ENCODE data around the gene FHIT. TPM values are rescaled to one million over a fixed set of nuclear protein-coding genes. Genes with fewer than 3 reads are reported as not detected.

The FHIT gene
- total and polyA plus RNA-seq, 2 of the 4 experiments (the other 2 are of a cell fraction), result 0.07 TPM; not detected in 1

DNA sequence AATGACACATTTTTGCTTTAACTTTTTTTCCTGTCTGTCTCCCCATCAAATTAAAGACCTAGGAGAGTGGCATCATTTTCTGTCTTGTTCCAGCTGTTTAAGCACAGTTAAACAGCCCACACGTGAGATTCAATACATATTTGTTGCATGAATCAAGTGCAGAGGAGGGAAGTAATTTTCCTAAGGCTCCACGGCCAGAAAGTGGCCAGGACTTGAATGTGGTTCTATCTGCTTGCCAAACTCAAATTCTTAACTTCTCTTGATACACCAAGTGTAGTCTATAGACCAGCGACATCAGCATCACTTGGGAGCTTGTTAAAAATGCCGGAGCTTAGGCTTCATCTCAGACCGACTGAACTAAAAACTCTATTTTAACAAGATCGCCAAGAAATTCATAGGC is 1476.6 kb downstream of the FHIT start:
- no TSS peak for BruUV-seq (replicated peaks)
- Histone ChIP-seq H4K20me1 (ENCODE audit: insufficient read depth, low read length) (no peaks in the 10 kb centered on the region), H2BK5ac (ENCODE audit: low read depth, low read length, poor library complexity, severe bottlenecking) (peak overlapping the region; percentile 64), H3K56ac (ENCODE audit: extremely low read depth, insufficient read depth, low read length) (peak overlapping the region; percentile 0; the same call in 1 of the 2 replicates), H3K4ac (ENCODE audit: low read depth, low read length) (peak overlapping the region; percentile 75), H3K18ac (ENCODE audit: low read depth, low read length) (peak overlapping the region; percentile 36; the same call in 1 of the 2 replicates), H3K4me3 (ENCODE audit: insufficient read depth, low read depth, low read length) (no peak overlapping the region), H2AFZ (replicated peaks; ENCODE audit: low read length, poor library complexity) (no peak overlapping the region), H2BK15ac (ENCODE audit: low read depth, low read length) (0 out of 3 replicates have a peak overlapping the region, but pooled peaks have one; percentile 86), H2BK20ac (ENCODE audit: low read depth, low read length) (peak overlapping the region; percentile 83), H2AK5ac (ENCODE audit: low read depth, low read length) (0 out of 2 replicates have a peak overlapping the region, but pooled peaks have one; percentile 59), H3K79me1 (ENCODE audit: low read depth in 1 of 2, low read length in 2 of 2) (no peaks in the 10 kb centered on the region), H3K14ac (replicated peaks; ENCODE audit: low read depth, low read length) (peak overlapping the region; percentile 74; the same call in 1 of the 2 replicates), H3K27me3 (ENCODE audit: control insufficient read depth, insufficient read depth, low read length) (no peaks in the 10 kb centered on the region), H3K9me3 (ENCODE audit: control insufficient read depth, insufficient read depth, low read length) (no peaks in the 10 kb centered on the region), H3K36me3 (ENCODE audit: control insufficient read depth, insufficient read depth, low read length) (no peaks in the 10 kb centered on the region), H4K5ac (ENCODE audit: low read depth, low read length) (peak overlapping the region; percentile 28; the same call in 1 of the 2 replicates), H4K8ac (ENCODE audit: low read depth in 2 of 2, low read length in 2 of 2) (peak overlapping the region; percentile 26 to 81; a peak in 3 of 4 replicates), H3K4me2 (ENCODE audit: low read depth, low read length) (no peak overlapping the region; the same call in 1 of the 2 replicates), H3K23ac (ENCODE audit: low read depth, low read length) (peak overlapping the region; percentile 73), H2AK9ac (replicated peaks; ENCODE audit: low read depth, low read length, poor library complexity) (no peak overlapping the region), H2BK120ac (ENCODE audit: low read depth, low read length) (peak overlapping the region; percentile 96), H3K9me1 (ENCODE audit: insufficient read depth, low read length) (peaks cover 23% of the 10 kb centered on the region), H4K91ac (ENCODE audit: insufficient read depth, low read depth, low read length) (peak overlapping the region; percentile 78), H3K4me1 (ENCODE audit: control insufficient read depth, insufficient read depth, low read length) (peaks cover 15% of the 10 kb centered on the region), H3K9ac (ENCODE audit: low read depth, low read length) (no peak overlapping the region), H3K27ac (ENCODE audit: insufficient read depth, low read length) (peak overlapping the region; percentile 8; the same call in 1 of the 2 replicates)
- peak; percentile 90 for DNase-seq
- TF ChIP-seq, protein P1, sequence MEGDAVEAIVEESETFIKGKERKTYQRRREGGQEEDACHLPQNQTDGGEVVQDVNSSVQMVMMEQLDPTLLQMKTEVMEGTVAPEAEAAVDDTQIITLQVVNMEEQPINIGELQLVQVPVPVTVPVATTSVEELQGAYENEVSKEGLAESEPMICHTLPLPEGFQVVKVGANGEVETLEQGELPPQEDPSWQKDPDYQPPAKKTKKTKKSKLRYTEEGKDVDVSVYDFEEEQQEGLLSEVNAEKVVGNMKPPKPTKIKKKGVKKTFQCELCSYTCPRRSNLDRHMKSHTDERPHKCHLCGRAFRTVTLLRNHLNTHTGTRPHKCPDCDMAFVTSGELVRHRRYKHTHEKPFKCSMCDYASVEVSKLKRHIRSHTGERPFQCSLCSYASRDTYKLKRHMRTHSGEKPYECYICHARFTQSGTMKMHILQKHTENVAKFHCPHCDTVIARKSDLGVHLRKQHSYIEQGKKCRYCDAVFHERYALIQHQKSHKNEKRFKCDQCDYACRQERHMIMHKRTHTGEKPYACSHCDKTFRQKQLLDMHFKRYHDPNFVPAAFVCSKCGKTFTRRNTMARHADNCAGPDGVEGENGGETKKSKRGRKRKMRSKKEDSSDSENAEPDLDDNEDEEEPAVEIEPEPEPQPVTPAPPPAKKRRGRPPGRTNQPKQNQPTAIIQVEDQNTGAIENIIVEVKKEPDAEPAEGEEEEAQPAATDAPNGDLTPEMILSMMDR (conservative IDR thresholded peaks at IDR 0.05; ENCODE audit: low read depth, low read length), result no peak
- TF ChIP-seq BHLHE40 (IDR thresholded peaks at IDR 0.05; ENCODE audit: low read depth, low read length) (peak; percentile 97), FOS (IDR thresholded peaks at IDR 0.05; ENCODE audit: low read depth, low read length) (no peak)
- intact Hi-C loops (cut with micrococcal nuclease), result loop anchor here (10.0 kb wide), 2 partner anchors 140 to 350 kb away; no protein-coding TSS in a partner anchor
- ChIA-PET CTCF (no interaction called here), POLR2A (ENCODE audit: unreplicated experiment) (no interaction called here)
- WGBS, 2 experiments (ENCODE audit: extremely low coverage in 2 of 2, insufficient read length in 1 of 2), result 73% methylated on average over 2 of the region's 6 CpGs; no CpG with 5 or more reads in 1 of the 2 experiments
- in situ Hi-C loops (cut with MboI; ENCODE audit: low sequenced_read_pairs), result no loop called here
- peak; percentile 62 for ATAC-seq (ENCODE audit: low read depth)
- dilution Hi-C loops (cut with HindIII; ENCODE audit: low sequenced_read_pairs, unreplicated experiment), result no loop called here
